GM12872 (cell line): ENCODE results near the gene PGGHG.

Experiments used
- CTCF ChIP-seq: IDR thresholded peaks from 3 replicates; pipeline ENCODE4 v1.5.1; 2011; ENCODE audit warnings: low read depth, mild to moderate bottlenecking, low read length, moderate library complexity; ENCODE audit not compliant: insufficient read depth

Gene PGGHG

GRCh38 chr11:289712-290620 lies 1.0 kb downstream of the PGGHG start:
- TF ChIP-seq CTCF, result no peak

DNA sequence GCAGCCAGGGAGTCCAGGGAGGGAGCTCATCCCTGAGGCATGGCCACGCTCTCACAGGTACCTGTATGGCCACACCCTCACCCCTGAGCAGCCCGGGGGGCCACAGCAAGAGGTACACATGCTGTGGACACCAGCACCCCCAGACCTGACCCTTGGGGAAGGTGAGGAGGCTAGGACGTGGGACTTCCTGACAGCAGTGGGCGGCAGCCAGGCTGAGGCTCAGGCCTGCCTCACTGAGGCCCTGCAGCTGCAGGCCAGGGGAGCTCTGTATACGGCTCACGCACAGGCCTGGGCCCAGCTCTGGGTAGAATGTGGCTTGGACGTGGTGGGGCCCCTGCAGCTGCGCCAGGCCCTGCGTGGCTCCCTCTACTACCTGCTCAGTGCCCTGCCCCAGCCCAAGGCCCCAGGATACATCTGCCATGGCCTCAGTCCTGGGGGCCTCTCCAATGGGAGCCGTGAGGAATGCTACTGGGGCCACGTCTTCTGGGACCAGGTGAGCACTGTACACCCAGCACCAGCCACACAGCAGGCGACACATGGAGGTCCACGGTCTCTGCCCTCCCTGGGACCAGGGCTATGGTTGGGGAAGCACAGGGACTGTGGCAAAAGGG lies 1.8 kb downstream of the PGGHG start:
- no peak for TF ChIP-seq CTCF

DNA sequence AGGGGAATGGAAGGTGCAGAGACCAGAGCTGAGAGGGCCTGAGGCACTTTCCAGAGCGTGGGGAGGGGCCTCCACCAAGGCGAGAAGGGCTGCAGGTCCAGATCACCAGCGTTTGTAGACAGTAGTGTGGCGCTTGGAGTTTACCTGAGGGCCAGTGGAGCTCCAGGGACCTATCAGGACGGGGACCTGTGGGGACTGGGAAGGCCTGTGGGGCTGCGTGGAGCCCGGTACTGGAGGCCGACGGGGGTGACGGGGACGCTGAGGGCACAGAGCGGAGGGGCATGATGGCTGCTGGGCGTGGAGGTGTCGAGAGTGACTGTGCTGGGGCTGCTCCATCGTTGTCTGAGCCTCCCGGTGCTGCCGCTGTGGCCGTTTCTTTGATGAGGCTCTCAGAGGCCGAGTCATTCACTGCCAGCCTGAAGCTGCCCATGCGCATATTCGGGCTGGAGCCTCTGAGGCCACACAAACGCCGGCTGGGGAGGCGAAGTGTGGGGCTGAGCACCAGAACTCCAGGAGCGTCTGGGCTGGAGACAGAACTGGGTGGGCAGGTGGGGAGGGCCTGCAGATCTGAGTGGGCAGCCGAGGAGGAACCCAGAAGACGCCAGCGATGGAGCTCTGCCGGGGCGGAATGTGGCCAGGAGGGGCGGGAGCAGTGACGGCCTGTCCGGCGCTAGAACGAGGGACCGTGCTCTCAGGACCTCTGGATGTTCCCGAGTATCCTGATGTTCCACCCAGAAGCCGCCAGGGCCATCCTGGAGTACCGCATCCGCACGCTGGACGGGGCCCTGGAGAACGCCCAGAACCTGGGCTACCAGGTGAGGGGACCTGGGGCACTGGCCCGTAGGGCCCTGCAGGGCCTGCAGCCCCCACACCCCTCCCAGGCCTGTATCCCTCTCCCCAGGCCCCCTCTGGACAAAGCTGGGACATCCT lies 2.6 kb downstream of the PGGHG start:
- TF ChIP-seq CTCF, result no peak

DNA sequence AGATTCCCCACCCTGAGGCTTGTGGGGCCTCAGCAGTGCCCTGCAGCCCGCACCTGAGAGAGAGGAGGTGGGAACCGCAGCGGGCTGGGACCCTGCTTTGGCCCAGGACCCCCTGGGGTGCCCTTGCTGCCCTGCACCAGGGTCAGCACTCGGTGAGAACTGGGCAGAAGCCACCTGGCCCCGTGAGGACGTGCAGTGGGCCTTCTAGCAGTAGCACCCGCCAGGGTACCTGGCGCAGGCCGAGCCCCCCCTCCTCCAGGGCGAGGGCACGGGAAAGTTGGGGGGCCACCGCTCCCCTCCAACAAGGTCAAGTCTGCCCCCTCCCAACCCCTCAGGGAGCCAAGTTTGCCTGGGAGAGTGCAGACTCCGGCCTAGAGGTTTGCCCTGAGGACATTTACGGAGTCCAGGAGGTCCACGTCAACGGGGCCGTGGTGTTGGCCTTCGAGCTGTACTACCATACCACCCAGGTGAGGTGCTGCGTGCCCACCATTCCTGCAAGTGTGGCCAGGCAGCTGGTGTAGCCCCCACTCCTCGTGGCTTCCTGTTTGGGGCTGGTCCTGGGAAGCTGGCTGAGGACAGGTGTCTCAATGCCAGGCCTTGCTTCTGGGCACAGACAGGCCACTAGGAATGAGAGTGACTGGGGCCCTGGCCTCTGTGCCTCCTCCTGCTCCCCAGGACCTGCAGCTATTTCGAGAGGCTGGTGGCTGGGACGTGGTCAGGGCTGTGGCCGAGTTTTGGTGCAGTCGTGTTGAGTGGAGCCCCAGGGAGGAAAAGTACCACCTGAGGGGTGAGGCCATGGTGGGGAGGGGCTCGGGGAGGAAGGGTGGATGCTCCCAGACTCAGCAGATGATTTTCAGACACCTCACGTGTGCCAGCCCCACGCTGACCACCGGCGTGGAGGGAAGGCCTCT lies 3.5 kb downstream of the PGGHG start:
- TF ChIP-seq CTCF, result no peak

DNA sequence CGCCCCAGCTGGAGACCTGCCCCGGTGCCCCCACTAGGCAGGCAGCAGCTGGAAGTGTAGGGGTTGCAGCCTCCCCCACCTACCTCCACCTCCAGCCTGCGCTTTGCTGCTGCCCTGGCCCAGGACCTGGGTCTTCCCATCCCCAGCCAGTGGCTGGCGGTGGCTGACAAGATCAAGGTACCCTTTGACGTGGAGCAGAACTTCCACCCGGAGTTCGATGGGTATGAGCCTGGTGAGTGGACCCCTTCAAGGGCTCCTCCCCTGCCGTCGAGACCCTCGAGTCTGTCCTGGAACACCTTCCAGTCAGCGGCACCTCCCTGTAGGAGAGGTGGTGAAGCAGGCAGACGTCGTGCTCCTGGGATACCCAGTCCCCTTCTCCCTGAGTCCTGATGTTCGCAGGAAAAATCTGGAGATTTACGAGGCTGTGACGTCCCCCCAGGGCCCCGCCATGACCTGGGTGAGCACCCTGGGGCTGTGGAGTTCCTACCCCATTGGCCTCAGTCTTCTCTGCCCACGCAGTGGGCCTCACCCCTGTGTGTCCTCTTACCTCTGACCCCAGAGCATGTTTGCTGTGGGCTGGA lies 4.4 kb downstream of the PGGHG start:
- no peak for TF ChIP-seq CTCF

- TF ChIP-seq CTCF, result no peak
Measured at GRCh38 chr11:293852-294661, 5.1 kb downstream of the PGGHG start.
